ENCODE results near the gene MAGI2.
A peak's percentile ranks its signal among the peaks of the same experiment; 100 is the strongest.

Gene MAGI2

GRCh38 chr7:78081344-78081743 lies 1372.1 kb downstream of the MAGI2 start:
- DNase-seq (ENCODE audit: low spot score): no peak

- DNase-seq (ENCODE audit: low spot score): peak; percentile 39
These were observed 1372.7 kb downstream of the MAGI2 start for GRCh38 chr7:78080811-78081210.

- DNase-seq (ENCODE audit: low spot score): no peak
These were observed 1373.2 kb downstream of the MAGI2 start for GRCh38 chr7:78080241-78080640.

GRCh38 chr7:78074713-78075112 lies 1378.8 kb downstream of the MAGI2 start:
- no peak for DNase-seq (ENCODE audit: low spot score)

GRCh38 chr7:78073609-78074382 lies 1379.7 kb downstream of the MAGI2 start:
- DNase-seq (ENCODE audit: low spot score): no peak

- DNase-seq (ENCODE audit: low spot score): no peak
These were observed 1381.3 kb downstream of the MAGI2 start for GRCh38 chr7:78072201-78072590.

- DNase-seq (ENCODE audit: low spot score): no peak
These were observed 1381.8 kb downstream of the MAGI2 start for GRCh38 chr7:78071491-78072200.

GRCh38 chr7:78066599-78066998 lies 1386.9 kb downstream of the MAGI2 start:
- no peak for DNase-seq (ENCODE audit: low spot score)

GRCh38 chr7:78063758-78064157 lies 1389.7 kb downstream of the MAGI2 start:
- no peak for DNase-seq (ENCODE audit: low spot score)

- DNase-seq (ENCODE audit: low spot score): no peak
These were observed 1391.3 kb downstream of the MAGI2 start for GRCh38 chr7:78062214-78062613.

GRCh38 chr7:78057571-78057970 lies 1395.9 kb downstream of the MAGI2 start:
- DNase-seq (ENCODE audit: low spot score): no peak

GRCh38 chr7:78055599-78055998 lies 1397.9 kb downstream of the MAGI2 start:
- no peak for DNase-seq (ENCODE audit: low spot score)

- DNase-seq (ENCODE audit: low spot score): no peak
These were observed 1398.4 kb downstream of the MAGI2 start for GRCh38 chr7:78055001-78055573.

- no peak for DNase-seq (ENCODE audit: low spot score)
These were observed 1401.4 kb downstream of the MAGI2 start for GRCh38 chr7:78052112-78052511.

- no peak for DNase-seq (ENCODE audit: low spot score)
These were observed 1405.7 kb downstream of the MAGI2 start for GRCh38 chr7:78047800-78048199.

GRCh38 chr7:78043159-78043558 lies 1410.3 kb downstream of the MAGI2 start:
- no peak for DNase-seq (ENCODE audit: low spot score)

GRCh38 chr7:78041423-78041822 lies 1412.0 kb downstream of the MAGI2 start:
- DNase-seq (ENCODE audit: low spot score): no peak

GRCh38 chr7:78039790-78040776 lies 1413.4 kb downstream of the MAGI2 start:
- DNase-seq (ENCODE audit: low spot score): no peak

- DNase-seq (ENCODE audit: low spot score): no peak
These were observed 1414.9 kb downstream of the MAGI2 start for GRCh38 chr7:78038465-78039080.

GRCh38 chr7:78037603-78038002 lies 1415.9 kb downstream of the MAGI2 start:
- DNase-seq (ENCODE audit: low spot score): no peak

- DNase-seq (ENCODE audit: low spot score): no peak
These were observed 1420.1 kb downstream of the MAGI2 start for GRCh38 chr7:78033410-78033809.

GRCh38 chr7:78026492-78026891 lies 1427.0 kb downstream of the MAGI2 start:
- DNase-seq (ENCODE audit: low spot score): no peak

Measured in globus pallidus (tissue), 1 donor.